ENCODE measurements around the gene GTPBP4.

GTPBP4 gene

GRCh38 chr10:1002425-1003006, 14.3 kb downstream of the GTPBP4 start:
- H4K20me1 ChIP-seq (ENCODE audit: insufficient read depth, low read length), result 0 out of 2 replicates have a peak, but pooled peaks cover 5% of the 10 kb centered on the region
- no peak for TF ChIP-seq CTCF (IDR thresholded peaks at IDR 0.05; ENCODE audit: low read depth, low read length)
- no peak for TF ChIP-seq EZH2phosphoT487 (IDR thresholded peaks at IDR 0.05; ENCODE audit: low read depth)
- H3K36me3 ChIP-seq (replicated peaks; ENCODE audit: low read depth, low read length), result peaks cover 62% of the 10 kb centered on the region
- no peak overlapping the region for H2AFZ ChIP-seq (ENCODE audit: low read depth, low read length)
- H3K4me2 ChIP-seq (ENCODE audit: low read length), result no peak overlapping the region
- H3K9me3 ChIP-seq (ENCODE audit: insufficient read depth, low read length), result no peaks in the 10 kb centered on the region
- no peaks in the 10 kb centered on the region for H3K27me3 ChIP-seq (ENCODE audit: low read depth, low read length)
- H3K4me3 ChIP-seq (ENCODE audit: low read length), result no peak overlapping the region
- no peaks in the 10 kb centered on the region for H3K4me1 ChIP-seq (ENCODE audit: low read length)
- H3K79me2 ChIP-seq (ENCODE audit: low read length), result peaks cover 49% of the 10 kb centered on the region
- H3K9ac ChIP-seq (ENCODE audit: low read length), result no peak overlapping the region
- no peak overlapping the region for H3K27ac ChIP-seq (ENCODE audit: low read length)

DNA sequence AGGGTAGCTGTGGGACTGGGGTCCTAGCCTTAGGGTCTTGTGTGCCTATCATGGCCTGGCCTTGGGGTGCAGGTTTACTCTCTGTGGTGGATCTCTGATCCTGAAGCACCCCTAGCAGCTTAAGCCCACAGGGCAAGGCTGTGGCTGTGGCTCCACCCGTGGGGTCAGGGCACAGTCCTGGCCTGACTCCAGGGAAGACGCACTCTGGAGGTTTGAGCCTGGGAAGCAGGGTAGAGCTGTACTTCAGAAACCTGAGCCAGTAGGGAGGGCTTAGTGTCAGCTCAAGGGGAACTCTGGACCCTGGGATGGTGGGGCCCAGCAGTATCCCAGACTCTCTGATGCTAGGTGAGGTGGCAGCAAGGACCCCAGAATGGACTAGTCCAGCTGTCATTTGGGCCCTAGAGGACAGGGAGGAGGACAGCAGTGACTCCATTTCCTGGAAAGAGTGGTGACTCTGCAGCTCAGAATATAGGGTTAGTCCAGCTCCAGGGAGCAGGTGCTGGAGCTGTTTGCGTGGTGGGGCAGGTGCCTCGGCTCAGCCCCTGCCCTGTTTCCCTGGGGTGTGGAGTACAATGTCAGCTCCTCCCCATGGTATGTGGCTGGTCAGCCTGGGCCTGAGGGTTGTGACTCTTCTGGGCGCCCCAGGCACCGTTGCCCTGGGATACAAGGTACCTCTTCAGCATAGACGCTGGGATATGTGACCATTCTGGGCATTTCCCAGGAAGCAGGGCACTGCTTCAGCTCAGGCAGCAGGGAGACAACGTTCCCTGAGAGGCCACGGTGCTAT, 15.8 kb downstream of the GTPBP4 start:
- Histone ChIP-seq H3K27me3 (ENCODE audit: low read depth, low read length) (no peaks in the 10 kb centered on the region), H3K4me2 (ENCODE audit: low read length) (no peak overlapping the region), H3K4me1 (ENCODE audit: low read length) (no peaks in the 10 kb centered on the region), H3K36me3 (replicated peaks; ENCODE audit: low read depth, low read length) (peaks cover 60% of the 10 kb centered on the region), H2AFZ (ENCODE audit: low read depth, low read length) (no peak overlapping the region), H3K9me3 (ENCODE audit: insufficient read depth, low read length) (no peaks in the 10 kb centered on the region), H3K79me2 (ENCODE audit: low read length) (peaks cover 42% of the 10 kb centered on the region), H3K27ac (ENCODE audit: low read length) (no peak overlapping the region), H4K20me1 (ENCODE audit: insufficient read depth, low read length) (0 out of 2 replicates have a peak, but pooled peaks cover 5% of the 10 kb centered on the region), H3K9ac (ENCODE audit: low read length) (no peak overlapping the region), H3K4me3 (ENCODE audit: low read length) (no peak overlapping the region)
- TF ChIP-seq EZH2phosphoT487 (IDR thresholded peaks at IDR 0.05; ENCODE audit: low read depth), result no peak
- no peak for TF ChIP-seq CTCF (IDR thresholded peaks at IDR 0.05; ENCODE audit: low read depth, low read length)

- no peaks in the 10 kb centered on the region for H3K9me3 ChIP-seq (ENCODE audit: insufficient read depth, low read length)
- H3K36me3 ChIP-seq (replicated peaks; ENCODE audit: low read depth, low read length), result peaks cover 46% of the 10 kb centered on the region
- no peak overlapping the region for H3K4me3 ChIP-seq (ENCODE audit: low read length)
- no peak overlapping the region for H3K4me2 ChIP-seq (ENCODE audit: low read length)
- H3K79me2 ChIP-seq (ENCODE audit: low read length), result peaks cover 32% of the 10 kb centered on the region
- H3K27me3 ChIP-seq (ENCODE audit: low read depth, low read length), result no peaks in the 10 kb centered on the region
- no peak overlapping the region for H2AFZ ChIP-seq (ENCODE audit: low read depth, low read length)
- TF ChIP-seq EZH2phosphoT487 (IDR thresholded peaks at IDR 0.05; ENCODE audit: low read depth) (no peak), CTCF (IDR thresholded peaks at IDR 0.05; ENCODE audit: low read depth, low read length) (no peak)
- H3K9ac ChIP-seq (ENCODE audit: low read length), result no peak overlapping the region
- no peaks in the 10 kb centered on the region for H3K4me1 ChIP-seq (ENCODE audit: low read length)
- 0 out of 2 replicates have a peak, but pooled peaks cover 5% of the 10 kb centered on the region for H4K20me1 ChIP-seq (ENCODE audit: insufficient read depth, low read length)
- no peak overlapping the region for H3K27ac ChIP-seq (ENCODE audit: low read length)
Observed at GRCh38 chr10:1006573-1006972, 18.3 kb downstream of the GTPBP4 start.

GRCh38 chr10:1007583-1007982, 19.3 kb downstream of the GTPBP4 start:
- Histone ChIP-seq H3K4me1 (ENCODE audit: low read length) (no peaks in the 10 kb centered on the region), H3K79me2 (ENCODE audit: low read length) (peaks cover 23% of the 10 kb centered on the region), H3K4me3 (ENCODE audit: low read length) (no peak overlapping the region), H3K27me3 (ENCODE audit: low read depth, low read length) (no peaks in the 10 kb centered on the region), H3K9ac (ENCODE audit: low read length) (no peak overlapping the region), H3K4me2 (ENCODE audit: low read length) (no peak overlapping the region), H4K20me1 (ENCODE audit: insufficient read depth, low read length) (0 out of 2 replicates have a peak, but pooled peaks cover under 1% of the 10 kb centered on the region), H3K9me3 (ENCODE audit: insufficient read depth, low read length) (no peaks in the 10 kb centered on the region), H2AFZ (ENCODE audit: low read depth, low read length) (no peak overlapping the region), H3K27ac (ENCODE audit: low read length) (no peak overlapping the region), H3K36me3 (replicated peaks; ENCODE audit: low read depth, low read length) (peaks cover 48% of the 10 kb centered on the region)
- no peak for TF ChIP-seq CTCF (IDR thresholded peaks at IDR 0.05; ENCODE audit: low read depth, low read length)
- TF ChIP-seq EZH2phosphoT487 (IDR thresholded peaks at IDR 0.05; ENCODE audit: low read depth), result no peak

Data from OCI-LY3 (cell line).